Panc1 (cell line): ENCODE measurements around the gene CEP250.

ENCODE experiments used
- POLR2AphosphoS5 ChIP-seq: IDR thresholded peaks from 2 replicates; pipeline ENCODE4 v1.6.1; 2012; ENCODE audit warnings: mild to moderate bottlenecking, low read depth, low read length, moderate library complexity
- REST ChIP-seq, 2 experiments: IDR thresholded peaks; 2 replicates each; pipeline ENCODE4 v1.6.1; 2011 to 2012; ENCODE audit warnings: low read depth in 2 of 2, control low read depth in 1 of 2, low read length in 1 of 2, mild to moderate bottlenecking in 1 of 2, moderate library complexity in 1 of 2; ENCODE audit not compliant: insufficient read depth in 1 of 2
- SIN3A ChIP-seq: IDR thresholded peaks from 2 replicates; pipeline ENCODE4 v1.6.1; 2012; ENCODE audit warnings: low read depth, mild to moderate bottlenecking, low read length, moderate library complexity, borderline replicate concordance; ENCODE audit not compliant: insufficient read depth
- TCF7L2 ChIP-seq: IDR thresholded peaks from 2 replicates; pipeline ENCODE4 v1.6.1; 2011; ENCODE audit warnings: mild to moderate bottlenecking, low read depth, low read length, inconsistent platforms
- TF ChIP-seq, protein P1 (sequence below): fragments of 450-650 bp; IDR thresholded peaks from 2 replicates; pipeline ENCODE4 v1.5.1; 2017; ENCODE audit warnings: mild to moderate bottlenecking

- TF ChIP-seq, protein P1, sequence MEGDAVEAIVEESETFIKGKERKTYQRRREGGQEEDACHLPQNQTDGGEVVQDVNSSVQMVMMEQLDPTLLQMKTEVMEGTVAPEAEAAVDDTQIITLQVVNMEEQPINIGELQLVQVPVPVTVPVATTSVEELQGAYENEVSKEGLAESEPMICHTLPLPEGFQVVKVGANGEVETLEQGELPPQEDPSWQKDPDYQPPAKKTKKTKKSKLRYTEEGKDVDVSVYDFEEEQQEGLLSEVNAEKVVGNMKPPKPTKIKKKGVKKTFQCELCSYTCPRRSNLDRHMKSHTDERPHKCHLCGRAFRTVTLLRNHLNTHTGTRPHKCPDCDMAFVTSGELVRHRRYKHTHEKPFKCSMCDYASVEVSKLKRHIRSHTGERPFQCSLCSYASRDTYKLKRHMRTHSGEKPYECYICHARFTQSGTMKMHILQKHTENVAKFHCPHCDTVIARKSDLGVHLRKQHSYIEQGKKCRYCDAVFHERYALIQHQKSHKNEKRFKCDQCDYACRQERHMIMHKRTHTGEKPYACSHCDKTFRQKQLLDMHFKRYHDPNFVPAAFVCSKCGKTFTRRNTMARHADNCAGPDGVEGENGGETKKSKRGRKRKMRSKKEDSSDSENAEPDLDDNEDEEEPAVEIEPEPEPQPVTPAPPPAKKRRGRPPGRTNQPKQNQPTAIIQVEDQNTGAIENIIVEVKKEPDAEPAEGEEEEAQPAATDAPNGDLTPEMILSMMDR, result no peak
- TF ChIP-seq POLR2AphosphoS5 (no peak), SIN3A (no peak), REST (IDR thresholded peaks at IDR 0.05; ENCODE audit: insufficient read depth in 1 of 2, low read depth in 2 of 2, low read length in 1 of 2) (no peak), TCF7L2 (no peak)
Observed at GRCh38 chr20:35508493-35509218, 53.3 kb downstream of the CEP250 start.
